Ectodermal cell (in vitro differentiated cells): ENCODE measurements around the gene ZNF138.
"Not testable (repeated sequence)": the region's sequence is repeated elsewhere in the genome, so short reads cannot be mapped to it uniquely, and the experiment has no call there.

Experiments used
- H3K27ac ChIP-seq: 2 replicates; pipeline ENCODE4 v1.7.0; 2013; ENCODE audit warnings: mild to moderate bottlenecking, low read depth, low read length; ENCODE audit not compliant: insufficient read depth, poor library complexity, severe bottlenecking
- H3K27me3 ChIP-seq: 2 replicates; pipeline ENCODE4 v1.7.0; 2013; ENCODE audit warnings: mild to moderate bottlenecking, low read length; ENCODE audit not compliant: insufficient read depth, control insufficient read depth, poor library complexity, severe bottlenecking
- H3K36me3 ChIP-seq: one replicate; pipeline ENCODE4 v1.7.0; 2013; ENCODE audit warnings: low read length; ENCODE audit not compliant: control insufficient read depth, insufficient read depth
- H3K4me1 ChIP-seq: one replicate; pipeline ENCODE4 v1.7.0; 2013; ENCODE audit warnings: low read length; ENCODE audit not compliant: control insufficient read depth, insufficient read depth
- H3K4me3 ChIP-seq: 2 replicates; pipeline ENCODE4 v1.7.0; 2013; ENCODE audit warnings: low read depth, low read length, control low read depth; ENCODE audit not compliant: insufficient read depth
- H3K9me3 ChIP-seq: 2 replicates; pipeline ENCODE4 v1.7.0; 2013; ENCODE audit warnings: mild to moderate bottlenecking, low read length, moderate library complexity; ENCODE audit not compliant: control insufficient read depth
- WGBS, 2 experiments: methylation state at CpG; one replicate each; pipeline ENCODE4 v1.1.7; 2013; ENCODE audit warnings: missing lambda C conversion rate in 2 of 2; 5-methylcytosine and 5-hydroxymethylcytosine counted together

The ZNF138 gene

DNA sequence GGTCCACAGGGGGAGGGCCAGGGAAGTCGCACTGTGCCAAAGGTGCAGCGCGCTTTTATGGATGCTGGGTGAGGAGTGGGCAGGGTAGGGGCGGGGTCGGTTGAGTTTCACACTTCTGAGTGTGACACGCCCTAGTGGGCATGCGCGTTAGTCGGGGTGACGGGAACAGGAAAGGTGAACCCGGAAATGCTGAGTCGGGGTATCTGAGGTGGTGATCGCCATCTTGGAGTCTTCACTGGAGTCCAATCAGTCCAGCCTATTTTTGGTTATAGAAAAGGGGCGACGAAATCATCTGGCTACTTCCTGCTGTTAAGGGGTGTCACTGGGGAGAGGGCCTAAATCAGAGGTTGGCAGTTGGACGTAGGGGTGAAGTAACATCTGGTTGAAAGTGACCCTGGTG, 40.8 kb downstream of the ZNF138 start:
- H3K27ac ChIP-seq = no peak overlapping the region
- H3K9me3 ChIP-seq = no peaks in the 10 kb centered on the region
- 87 to 89% methylated on average over 16 of the region's 16 CpGs for WGBS, 2 experiments

DNA sequence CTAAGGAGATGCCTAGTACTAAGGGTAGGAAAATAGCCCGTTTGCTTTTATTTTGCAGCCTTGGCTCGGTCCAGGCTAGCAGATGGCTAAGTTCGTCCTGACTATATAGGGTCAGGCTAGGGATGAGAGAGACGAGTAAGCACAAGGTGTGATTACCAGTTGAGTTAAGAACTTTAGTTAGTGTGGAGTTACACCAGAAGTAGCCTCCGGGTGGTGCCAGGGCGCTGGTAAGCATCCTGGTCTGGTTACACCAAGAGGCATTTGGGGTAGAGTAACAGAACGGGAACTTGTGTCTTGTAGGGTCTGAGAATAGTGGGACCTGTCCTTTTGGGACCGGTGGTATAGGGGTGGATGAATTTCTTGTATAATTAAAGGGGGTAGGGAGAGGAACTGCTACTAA, 41.6 kb downstream of the ZNF138 start:
- not testable (repeated sequence) for H3K27me3 ChIP-seq, H3K27ac ChIP-seq, H3K4me1 ChIP-seq, H3K36me3 ChIP-seq, H3K4me3 ChIP-seq, H3K9me3 ChIP-seq
- WGBS, 2 experiments = 93 to 96% methylated on average over 8 of the region's 8 CpGs

More for the DNA sequence above, 40.8 kb downstream of the ZNF138 start:
- Histone ChIP-seq H3K4me3 (no peak overlapping the region), H3K4me1 (no peaks in the 10 kb centered on the region), H3K27me3 (no peaks in the 10 kb centered on the region), H3K36me3 (peaks cover 6% of the 10 kb centered on the region)

DNA sequence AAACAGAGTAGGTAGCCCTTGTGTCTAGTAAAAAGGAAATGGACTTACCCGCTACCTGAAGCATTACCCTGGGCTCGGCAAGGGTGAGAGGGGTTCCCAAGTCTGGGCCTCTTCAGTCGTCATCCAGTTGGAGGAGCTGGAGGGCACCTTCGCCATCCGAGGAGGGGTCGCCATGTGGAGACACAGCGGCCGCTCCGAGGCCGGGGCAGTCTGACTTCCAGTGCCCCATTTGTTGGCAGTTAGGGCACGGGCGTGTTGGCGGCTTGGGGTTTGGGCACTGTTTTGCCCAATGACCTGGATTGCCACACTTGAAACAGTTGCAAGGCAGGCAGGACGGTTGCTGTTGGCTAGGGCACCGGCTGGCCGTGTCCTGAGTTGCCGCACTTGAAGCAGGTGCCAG, 43.8 kb downstream of the ZNF138 start:
- 85 to 88% methylated on average over 15 to 17 of the region's 17 CpGs for WGBS, 2 experiments
- not testable (repeated sequence) for H3K36me3 ChIP-seq, H3K9me3 ChIP-seq, H3K4me1 ChIP-seq, H3K27ac ChIP-seq, H3K27me3 ChIP-seq, H3K4me3 ChIP-seq

DNA sequence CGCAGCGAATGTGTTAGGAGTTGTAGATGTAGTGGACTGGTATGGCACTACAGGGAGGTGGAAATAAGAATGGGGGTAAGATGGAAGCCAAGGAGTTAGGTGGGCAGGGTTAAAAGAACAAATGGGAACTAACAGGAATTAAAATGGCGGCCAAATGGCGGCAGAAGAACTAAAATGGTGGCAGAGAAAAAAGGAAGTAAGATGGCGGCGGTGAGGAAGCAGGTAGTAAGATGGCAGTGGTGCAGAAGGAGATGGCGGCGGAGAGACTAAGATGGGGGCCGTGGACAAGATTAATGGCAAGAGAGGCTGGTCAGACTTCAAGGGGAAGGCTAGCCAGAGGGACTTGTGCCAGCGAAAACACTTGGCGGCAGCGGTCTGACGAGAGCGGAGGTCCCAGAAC, 44.5 kb downstream of the ZNF138 start:
- Histone ChIP-seq H3K4me3 (no peak overlapping the region), H3K27me3 (no peaks in the 10 kb centered on the region), H3K27ac (no peak overlapping the region), H3K9me3 (no peaks in the 10 kb centered on the region), H3K4me1 (no peaks in the 10 kb centered on the region), H3K36me3 (no peaks in the 10 kb centered on the region)
- 75% methylated on average over 14 of the region's 14 CpGs for WGBS, 2 experiments

DNA sequence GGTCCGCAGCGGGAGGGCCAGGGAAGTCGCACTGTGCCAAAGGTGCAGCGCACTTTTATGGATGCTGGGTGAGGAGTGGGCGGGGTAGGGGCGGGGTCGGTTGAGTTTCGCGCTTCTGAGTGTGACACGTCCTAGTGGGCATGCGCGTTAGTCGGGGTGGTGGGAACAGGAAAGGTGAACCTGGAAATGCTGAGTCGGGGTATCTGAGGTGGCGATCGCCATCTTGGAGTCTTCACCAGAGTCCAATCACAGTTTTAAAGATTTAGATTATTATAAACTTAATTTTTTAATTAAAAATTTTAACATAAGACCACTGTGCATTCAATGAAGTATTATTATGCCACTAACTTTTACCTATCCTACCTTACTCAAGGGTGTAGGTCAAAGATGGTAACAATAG, 45.7 kb downstream of the ZNF138 start:
- Histone ChIP-seq H3K4me1 (no peaks in the 10 kb centered on the region), H3K9me3 (no peaks in the 10 kb centered on the region), H3K36me3 (no peaks in the 10 kb centered on the region), H3K27me3 (no peaks in the 10 kb centered on the region), H3K27ac (no peak overlapping the region), H3K4me3 (no peak overlapping the region)
- WGBS, 2 experiments = 91 to 98% methylated on average over 14 to 16 of the region's 16 CpGs

DNA sequence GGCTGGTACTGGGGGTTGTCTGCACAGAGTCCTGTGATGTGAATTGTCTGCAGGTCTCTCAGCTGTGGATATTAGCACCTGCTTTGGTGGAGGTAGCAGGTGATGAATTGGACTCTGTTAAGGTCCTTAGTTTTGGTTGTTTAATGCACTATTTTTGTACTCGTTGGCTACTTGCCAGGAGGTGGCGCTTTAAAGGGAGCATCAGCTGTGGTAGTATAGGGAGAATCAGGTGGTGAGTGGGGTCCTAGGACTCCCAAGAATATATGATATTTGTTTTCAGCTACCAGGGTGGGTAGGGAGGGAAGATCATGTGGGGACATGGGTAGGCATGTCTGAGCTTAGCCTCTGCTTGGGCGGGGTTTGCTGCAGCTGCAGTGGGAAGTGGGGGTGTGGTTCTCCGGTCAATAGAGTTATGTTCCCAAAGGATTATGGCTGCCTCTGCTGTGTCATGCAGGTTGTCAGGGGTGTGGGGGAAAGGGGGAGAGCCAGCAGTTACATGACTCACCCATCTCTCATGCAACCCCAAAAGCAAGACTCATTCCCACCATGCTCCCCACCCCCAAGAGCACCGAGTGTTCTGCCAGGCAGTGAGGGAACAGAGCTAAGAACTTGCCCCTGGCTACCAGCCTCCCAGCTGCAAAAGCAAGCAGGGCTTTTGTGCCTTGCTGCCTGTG, 55.2 kb downstream of the ZNF138 start:
- WGBS, 2 experiments = 81 to 82% methylated on average over 5 of the region's 5 CpGs
- Histone ChIP-seq H3K27me3 (no peaks in the 10 kb centered on the region), H3K27ac (no peak overlapping the region), H3K9me3 (no peaks in the 10 kb centered on the region), H3K4me3 (no peak overlapping the region), H3K36me3 (no peaks in the 10 kb centered on the region), H3K4me1 (no peaks in the 10 kb centered on the region)

DNA sequence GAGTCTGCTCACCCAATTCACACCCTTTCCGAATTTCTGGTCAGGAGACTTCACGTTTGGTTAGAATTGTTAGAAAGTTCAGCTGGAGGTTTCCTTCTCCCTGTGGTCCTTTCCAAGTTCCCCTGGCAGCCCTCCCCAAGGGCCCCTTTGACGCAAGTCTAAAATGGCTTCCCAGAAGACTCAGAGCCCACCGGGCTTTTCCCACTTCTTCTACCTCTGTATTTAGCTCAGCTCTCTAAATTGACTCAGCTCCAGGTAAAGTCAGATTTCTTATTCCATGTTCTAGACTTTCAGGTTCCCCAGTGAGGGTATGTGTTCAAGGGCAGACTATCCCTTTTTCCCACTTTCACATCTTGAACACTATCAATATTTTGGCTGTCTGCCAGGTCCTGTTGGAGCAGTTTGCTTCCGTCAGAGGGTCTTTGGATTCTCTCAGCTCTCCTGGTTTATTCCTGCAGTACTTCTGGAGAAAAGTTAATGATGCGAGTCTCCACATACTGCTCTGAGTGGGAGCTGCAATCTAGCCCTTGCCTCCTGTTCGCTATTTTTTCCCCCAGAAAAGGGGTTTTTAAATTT, 55.8 kb downstream of the ZNF138 start:
- H3K9me3 ChIP-seq = no peaks in the 10 kb centered on the region
- WGBS, 2 experiments = 90 to 94% methylated on average over 7 of the region's 7 CpGs
- H3K4me3 ChIP-seq = no peak overlapping the region
- H3K36me3 ChIP-seq = no peaks in the 10 kb centered on the region
- H3K27ac ChIP-seq = no peak overlapping the region
- H3K27me3 ChIP-seq = no peaks in the 10 kb centered on the region
- no peaks in the 10 kb centered on the region for H3K4me1 ChIP-seq

DNA sequence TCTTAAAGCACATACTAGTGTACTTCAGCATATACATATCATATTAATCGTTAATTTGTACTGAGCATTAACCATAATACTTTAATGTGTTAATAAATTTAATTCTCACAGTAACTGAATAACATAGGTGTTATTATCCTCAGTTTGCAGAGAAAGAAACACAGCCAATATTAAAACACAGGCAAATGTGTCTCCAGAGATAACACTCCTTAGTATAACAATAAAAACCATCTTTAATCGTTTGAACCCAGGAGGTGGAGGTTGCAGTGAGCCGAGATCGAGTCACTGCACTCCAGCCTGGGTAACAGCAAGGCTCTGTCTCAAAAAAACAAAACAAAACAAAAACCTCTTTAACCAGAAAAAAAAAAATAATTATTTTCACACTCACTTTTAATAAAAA, 59.5 kb downstream of the ZNF138 start:
- no peaks in the 10 kb centered on the region for H3K9me3 ChIP-seq
- H3K36me3 ChIP-seq = no peaks in the 10 kb centered on the region
- WGBS, 2 experiments = 61 to 67% methylated on average over 3 of the region's 4 CpGs
- H3K4me1 ChIP-seq = no peaks in the 10 kb centered on the region
- no peak overlapping the region for H3K4me3 ChIP-seq
- no peak overlapping the region for H3K27ac ChIP-seq
- H3K27me3 ChIP-seq = no peaks in the 10 kb centered on the region

DNA sequence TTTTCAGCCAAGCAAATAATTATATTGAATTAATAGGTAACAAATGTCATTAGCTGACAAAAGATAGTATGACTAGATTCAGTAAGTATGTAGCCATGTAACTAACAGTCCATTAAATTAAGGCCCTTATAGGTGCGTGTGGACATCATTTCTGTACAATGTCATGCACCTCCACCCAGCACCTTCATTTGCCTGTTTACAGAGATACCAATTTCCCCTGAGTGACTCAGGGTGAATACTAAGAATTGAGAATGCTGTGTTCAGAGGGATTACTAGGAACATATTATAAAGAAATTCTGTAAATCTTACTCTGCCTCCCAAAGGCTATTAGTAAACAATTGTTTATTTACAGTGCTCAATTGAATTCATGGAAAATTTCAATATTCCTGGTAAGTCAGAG, 60.7 kb downstream of the ZNF138 start:
- H3K27me3 ChIP-seq = no peaks in the 10 kb centered on the region
- no peaks in the 10 kb centered on the region for H3K9me3 ChIP-seq
- no peaks in the 10 kb centered on the region for H3K36me3 ChIP-seq
- WGBS, 2 experiments = 90 to 100% methylated on average over 1 of the region's 1 CpG
- H3K27ac ChIP-seq = no peak overlapping the region
- no peak overlapping the region for H3K4me3 ChIP-seq
- H3K4me1 ChIP-seq = no peaks in the 10 kb centered on the region

DNA sequence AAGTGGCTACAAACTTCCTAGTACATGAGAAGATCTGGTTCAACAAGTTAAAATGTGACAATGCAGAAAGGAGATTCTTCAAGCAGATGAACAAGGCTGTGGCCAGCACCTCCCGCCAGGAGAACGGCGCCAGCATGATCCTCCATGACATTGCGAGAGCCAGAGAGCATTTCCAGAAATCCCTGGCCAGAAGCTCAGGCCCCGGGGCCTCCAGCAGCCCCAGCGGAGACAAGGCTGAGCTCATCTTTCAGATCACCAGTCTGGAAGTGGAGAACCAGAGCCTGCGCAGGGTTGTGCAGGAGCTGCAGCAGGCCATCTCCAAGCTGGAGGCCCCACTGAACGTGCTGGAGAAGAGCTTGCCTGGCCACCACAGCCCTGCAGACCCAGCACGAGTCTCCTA, 68.8 kb downstream of the ZNF138 start:
- Histone ChIP-seq H3K9me3 (no peaks in the 10 kb centered on the region), H3K4me1 (no peaks in the 10 kb centered on the region), H3K36me3 (no peaks in the 10 kb centered on the region), H3K4me3 (no peak overlapping the region), H3K27ac (no peak overlapping the region), H3K27me3 (no peaks in the 10 kb centered on the region)
- WGBS, 2 experiments = 91 to 93% methylated on average over 9 of the region's 9 CpGs

DNA sequence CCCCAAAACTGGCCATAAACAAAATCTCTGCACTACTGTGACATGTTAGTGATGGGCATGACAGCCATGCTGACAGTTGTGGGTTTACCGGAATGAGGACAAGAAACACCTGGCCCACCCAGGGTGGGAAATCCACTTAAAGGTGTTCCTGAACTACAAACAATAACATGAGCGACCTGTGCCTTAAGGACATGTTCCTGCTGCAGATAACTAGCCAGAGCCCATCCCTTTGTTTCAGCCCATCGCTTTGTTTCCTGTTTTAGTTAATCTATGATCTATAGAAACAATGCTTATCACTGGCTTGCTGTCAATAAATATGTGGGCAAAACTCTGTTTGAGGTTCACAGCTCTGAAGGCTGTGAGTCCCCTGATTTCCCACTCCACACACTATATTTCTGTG, 69.3 kb downstream of the ZNF138 start:
- not testable (repeated sequence) for H3K4me1 ChIP-seq, H3K36me3 ChIP-seq, H3K27ac ChIP-seq, H3K9me3 ChIP-seq, H3K27me3 ChIP-seq, H3K4me3 ChIP-seq
- 93 to 98% methylated on average over 2 to 3 of the region's 3 CpGs for WGBS, 2 experiments
